ENCODE measurements around the gene EFNA1.
"Not testable (repeated sequence)": the region's sequence is repeated elsewhere in the genome, so short reads cannot be mapped to it uniquely, and the experiment has no call there.

EFNA1 gene

GRCh38 chr1:155158991-155159390 lies 31.3 kb downstream of the EFNA1 start:
- no peak for TF ChIP-seq EZH2 (IDR thresholded peaks at IDR 0.05; ENCODE audit: borderline replicate concordance, low read length)
- TF ChIP-seq CTCF (IDR thresholded peaks at IDR 0.05; ENCODE audit: low read length), result no peak

DNA sequence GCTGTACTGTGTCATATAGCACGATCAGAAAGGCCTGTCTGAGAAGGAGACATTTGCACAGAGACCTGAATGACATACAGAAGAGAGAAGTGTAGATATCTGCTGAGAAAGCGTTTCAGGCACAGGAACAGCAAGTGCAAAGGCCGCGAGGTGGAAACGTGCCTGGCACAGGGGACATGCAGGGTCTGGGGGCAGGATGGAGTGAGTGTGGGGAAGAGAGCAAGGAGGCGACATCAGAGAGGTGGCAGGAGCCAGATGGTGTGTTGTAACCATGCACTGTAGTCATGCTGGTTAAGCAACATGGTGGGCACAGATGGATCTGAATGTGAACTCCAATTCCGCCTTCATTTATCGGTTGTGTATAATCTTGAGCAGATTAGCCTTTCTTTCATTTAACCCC lies 32.5 kb downstream of the EFNA1 start:
- Histone ChIP-seq H3K36me3 (ENCODE audit: insufficient read depth, low read length) (no peaks in the 10 kb centered on the region), H2AFZ (ENCODE audit: low read length) (no peak overlapping the region), H3K4me1 (ENCODE audit: insufficient read depth, low read length, severe bottlenecking) (no peaks in the 10 kb centered on the region), H3K4me2 (ENCODE audit: low read length) (no peak overlapping the region), H4K20me1 (ENCODE audit: insufficient read depth, low read length) (no peaks in the 10 kb centered on the region), H3K4me3 (ENCODE audit: low read depth, low read length, poor library complexity, severe bottlenecking) (no peak overlapping the region), H3K27me3 (ENCODE audit: insufficient read depth, low read length) (no peaks in the 10 kb centered on the region; the same call in 1 of the 2 replicates), H3K9me3 (ENCODE audit: low read length) (no peaks in the 10 kb centered on the region), H3K9me2 (ENCODE audit: low read depth, low read length) (no peaks in the 10 kb centered on the region), H3K79me2 (ENCODE audit: insufficient read depth, low read length) (no peaks in the 10 kb centered on the region), H3K9ac (ENCODE audit: low read length) (no peak overlapping the region), H3K27ac (ENCODE audit: low read depth, low read length, poor library complexity, severe bottlenecking) (no peak overlapping the region), H3F3A (ENCODE audit: insufficient read depth, low read length) (no peaks in the 10 kb centered on the region)
- TF ChIP-seq CTCF (IDR thresholded peaks at IDR 0.05; ENCODE audit: low read length) (no peak), EZH2 (IDR thresholded peaks at IDR 0.05; ENCODE audit: borderline replicate concordance, low read length) (no peak)

More at GRCh38 chr1:155158991-155159390, 31.3 kb downstream of the EFNA1 start:
- no peak overlapping the region for H3K4me2 ChIP-seq (ENCODE audit: low read length)
- H3K4me3 ChIP-seq (ENCODE audit: low read depth, low read length, poor library complexity, severe bottlenecking), result no peak overlapping the region
- H3K9me2 ChIP-seq (ENCODE audit: low read depth, low read length), result no peaks in the 10 kb centered on the region
- H3F3A ChIP-seq (ENCODE audit: insufficient read depth, low read length), result no peaks in the 10 kb centered on the region
- H3K4me1 ChIP-seq (ENCODE audit: insufficient read depth, low read length, severe bottlenecking), result no peaks in the 10 kb centered on the region
- no peaks in the 10 kb centered on the region for H4K20me1 ChIP-seq (ENCODE audit: insufficient read depth, low read length)
- no peak overlapping the region for H3K9ac ChIP-seq (ENCODE audit: low read length)
- H3K27ac ChIP-seq (ENCODE audit: low read depth, low read length, poor library complexity, severe bottlenecking), result no peak overlapping the region
- no peaks in the 10 kb centered on the region; the same call in 1 of the 2 replicates for H3K27me3 ChIP-seq (ENCODE audit: insufficient read depth, low read length)
- no peaks in the 10 kb centered on the region for H3K79me2 ChIP-seq (ENCODE audit: insufficient read depth, low read length)
- no peaks in the 10 kb centered on the region for H3K36me3 ChIP-seq (ENCODE audit: insufficient read depth, low read length)
- H3K9me3 ChIP-seq (ENCODE audit: low read length), result no peaks in the 10 kb centered on the region
- no peak overlapping the region for H2AFZ ChIP-seq (ENCODE audit: low read length)

DNA sequence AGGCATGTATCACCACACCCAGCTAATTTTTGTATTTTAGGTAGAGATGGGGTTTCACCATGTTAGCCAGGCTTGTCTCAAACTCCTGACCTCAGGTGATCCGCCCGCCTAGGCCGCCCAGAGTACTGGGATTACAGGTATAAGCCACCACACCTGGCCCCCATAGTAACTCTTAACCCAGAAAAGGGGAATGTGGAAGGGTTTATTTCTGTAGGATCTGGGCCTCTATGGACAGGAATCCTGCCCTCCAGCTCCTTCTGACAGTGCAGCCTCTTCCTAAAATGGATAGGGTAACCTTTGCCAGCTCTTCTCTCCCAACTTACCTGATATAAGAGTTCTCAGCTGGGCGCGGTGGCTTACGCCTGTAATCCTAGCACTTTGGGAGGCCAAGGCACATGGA lies 35.0 kb downstream of the EFNA1 start:
- not testable (repeated sequence) for H3K9me2 ChIP-seq (ENCODE audit: low read depth, low read length); H3K36me3 ChIP-seq (ENCODE audit: insufficient read depth, low read length); H3K4me1 ChIP-seq (ENCODE audit: insufficient read depth, low read length, severe bottlenecking); H3K79me2 ChIP-seq (ENCODE audit: insufficient read depth, low read length); H3K9ac ChIP-seq (ENCODE audit: low read length); H3K9me3 ChIP-seq (ENCODE audit: low read length); H3K4me2 ChIP-seq (ENCODE audit: low read length); H3K4me3 ChIP-seq (ENCODE audit: low read depth, low read length, poor library complexity, severe bottlenecking); H3F3A ChIP-seq (ENCODE audit: insufficient read depth, low read length); H3K27ac ChIP-seq (ENCODE audit: low read depth, low read length, poor library complexity, severe bottlenecking); H2AFZ ChIP-seq (ENCODE audit: low read length); H4K20me1 ChIP-seq (ENCODE audit: insufficient read depth, low read length); H3K27me3 ChIP-seq (ENCODE audit: insufficient read depth, low read length)

- not testable (repeated sequence) for H3K27ac ChIP-seq (ENCODE audit: low read depth, low read length, poor library complexity, severe bottlenecking); H3K4me1 ChIP-seq (ENCODE audit: insufficient read depth, low read length, severe bottlenecking); H3K27me3 ChIP-seq (ENCODE audit: insufficient read depth, low read length); H3K4me2 ChIP-seq (ENCODE audit: low read length); H3F3A ChIP-seq (ENCODE audit: insufficient read depth, low read length); H3K4me3 ChIP-seq (ENCODE audit: low read depth, low read length, poor library complexity, severe bottlenecking); H3K9me2 ChIP-seq (ENCODE audit: low read depth, low read length); H3K36me3 ChIP-seq (ENCODE audit: insufficient read depth, low read length); H3K9me3 ChIP-seq (ENCODE audit: low read length); H4K20me1 ChIP-seq (ENCODE audit: insufficient read depth, low read length); H3K9ac ChIP-seq (ENCODE audit: low read length); H3K79me2 ChIP-seq (ENCODE audit: insufficient read depth, low read length); H2AFZ ChIP-seq (ENCODE audit: low read length)
Measured at GRCh38 chr1:155163785-155164184, 36.1 kb downstream of the EFNA1 start.

GRCh38 chr1:155164625-155165024 lies 36.9 kb downstream of the EFNA1 start:
- not testable (repeated sequence) for H3F3A ChIP-seq (ENCODE audit: insufficient read depth, low read length); H3K27me3 ChIP-seq (ENCODE audit: insufficient read depth, low read length); H2AFZ ChIP-seq (ENCODE audit: low read length); H3K4me2 ChIP-seq (ENCODE audit: low read length); H3K9ac ChIP-seq (ENCODE audit: low read length); H3K4me3 ChIP-seq (ENCODE audit: low read depth, low read length, poor library complexity, severe bottlenecking); H3K4me1 ChIP-seq (ENCODE audit: insufficient read depth, low read length, severe bottlenecking); H3K9me2 ChIP-seq (ENCODE audit: low read depth, low read length); H3K79me2 ChIP-seq (ENCODE audit: insufficient read depth, low read length); H3K27ac ChIP-seq (ENCODE audit: low read depth, low read length, poor library complexity, severe bottlenecking); H4K20me1 ChIP-seq (ENCODE audit: insufficient read depth, low read length); H3K9me3 ChIP-seq (ENCODE audit: low read length)
- peaks cover 10% of the 10 kb centered on the region for H3K36me3 ChIP-seq (ENCODE audit: insufficient read depth, low read length)
